NCI-H187 treated with DMSO at 0.1 percent for 48 hours (cell line): Measurements from ENCODE around the gene MFSD8.
"Not testable (repeated sequence)": the region's sequence is repeated elsewhere in the genome, so short reads cannot be mapped to it uniquely, and the experiment has no call there.

Experiments used
- DNase-seq: peaks from one replicate; lab custom pipeline; 2025; lab: John Stamatoyannopoulos, UW

MFSD8 gene

GRCh38 chr4:127965062-127965802 is at the start of gene MFSD8, which contains the start of gene ABHD18:
MFSD8 (minus strand) TSS chr4:127965173; CDS start chr4:127965133, 40 bp downstream.
ABHD18 (plus strand) TSS chr4:127965406; CDS start chr4:127982956, 17,550 bp downstream.
- peak; percentile 72 for DNase-seq

GRCh38 chr4:128009428-128009827 is 44.5 kb upstream of the MFSD8 start:
- no peak for DNase-seq

- DNase-seq = no peak
Observed at GRCh38 chr4:128006592-128006991, 41.6 kb upstream of the MFSD8 start.

- DNase-seq = no peak
Observed at GRCh38 chr4:127997534-127998388, 32.8 kb upstream of the MFSD8 start.

GRCh38 chr4:127996521-127996920 is 31.5 kb upstream of the MFSD8 start:
- not testable (repeated sequence) for DNase-seq

- no peak for DNase-seq
Observed at GRCh38 chr4:127995776-127996175, 30.8 kb upstream of the MFSD8 start.

GRCh38 chr4:127993151-127993550 is 28.2 kb upstream of the MFSD8 start:
- no peak for DNase-seq

- DNase-seq = no peak
Observed at GRCh38 chr4:127988638-127989037, 23.7 kb upstream of the MFSD8 start.

- DNase-seq = no peak
Observed at GRCh38 chr4:127985989-127986388, 21.0 kb upstream of the MFSD8 start.

GRCh38 chr4:127982445-127982844 is 17.5 kb upstream of the MFSD8 start:
- no peak for DNase-seq

- DNase-seq = no peak
Observed at GRCh38 chr4:127978930-127979329, 14.0 kb upstream of the MFSD8 start.

GRCh38 chr4:127975121-127975770 is 10.3 kb upstream of the MFSD8 start:
- no peak for DNase-seq

GRCh38 chr4:127970925-127971324 is 6.0 kb upstream of the MFSD8 start:
- DNase-seq = not testable (repeated sequence)

- no peak for DNase-seq
Observed at GRCh38 chr4:127968586-127968985, 3.6 kb upstream of the MFSD8 start.

- no peak for DNase-seq
Observed at GRCh38 chr4:127967141-127967775, 2.3 kb upstream of the MFSD8 start.

GRCh38 chr4:127965803-127966175 is 816 bp upstream of the MFSD8 start:
- DNase-seq = no peak

GRCh38 chr4:127964426-127965061 is 429 bp downstream of the MFSD8 start:
- DNase-seq = not testable (repeated sequence)

GRCh38 chr4:127963633-127964398 is 1.2 kb downstream of the MFSD8 start:
- not testable (repeated sequence) for DNase-seq

GRCh38 chr4:127959794-127960193 is 5.2 kb downstream of the MFSD8 start:
- no peak for DNase-seq

- no peak for DNase-seq
Observed at GRCh38 chr4:127957105-127957504, 7.9 kb downstream of the MFSD8 start.

- DNase-seq = no peak
Observed at GRCh38 chr4:127936974-127937373, 28.0 kb downstream of the MFSD8 start.
